Measurements from ENCODE around the gene AATF. TPM values are rescaled to one million over a fixed set of nuclear protein-coding genes. Genes with fewer than 3 reads are reported as not detected.

AATF gene
- total and polyA plus RNA-seq, 11 donors: 15.2 to 51.6 (median 28.9) TPM

GRCh38 chr17:36972186-36972700 is 23.5 kb downstream of the AATF start:
- Histone ChIP-seq H3K4me1 (peaks cover 0 to 7% (median 0%) of the 10 kb centered on the region in 12 donors), H3K36me3 (peaks cover 0 to 33% (median 0%) of the 10 kb centered on the region in 9 donors), H3K9me3 (no peaks in the 10 kb centered on the region), H3K27me3 (no peaks in the 10 kb centered on the region), H3K27ac (no peak overlapping the region), H3K4me3 (no peak overlapping the region)
- intact Hi-C loops (cut with DNase I): no loop called here
- no peak for TF ChIP-seq POLR2A (IDR thresholded peaks at IDR 0.05)
- TF ChIP-seq CTCF (IDR thresholded peaks at IDR 0.05): no peak
- no peak for DNase-seq
- no peak for ATAC-seq

- DNase-seq (no peak), ATAC-seq (no peak)
- no peak for TF ChIP-seq POLR2A (IDR thresholded peaks at IDR 0.05)
- no peak for TF ChIP-seq CTCF (IDR thresholded peaks at IDR 0.05)
- Histone ChIP-seq H3K27ac (no peak overlapping the region), H3K4me1 (peaks cover 0 to 7% (median 0%) of the 10 kb centered on the region in 12 donors), H3K4me3 (no peak overlapping the region), H3K27me3 (no peaks in the 10 kb centered on the region), H3K9me3 (no peaks in the 10 kb centered on the region), H3K36me3 (peaks cover 0 to 27% (median 0%) of the 10 kb centered on the region in 9 donors)
- intact Hi-C loops (cut with DNase I): no loop called here
- WGBS, 4 donors: 95 to 100% (median 99%) methylated on average over 1 of the region's 1 CpG
These were observed 24.2 kb downstream of the AATF start for GRCh38 chr17:36972905-36973304.

GRCh38 chr17:36975922-36976515 is 27.3 kb downstream of the AATF start:
- intact Hi-C loops (cut with DNase I): no loop called here
- WGBS, 4 donors: 93 to 99% (median 94%) methylated on average over 1 of the region's 1 CpG
- no peaks in the 10 kb centered on the region for H3K9me3 ChIP-seq
- no peak overlapping the region for H3K4me3 ChIP-seq
- TF ChIP-seq POLR2A (IDR thresholded peaks at IDR 0.05) (no peak), CTCF (IDR thresholded peaks at IDR 0.05) (no peak)
- ATAC-seq (no peak), DNase-seq (no peak)
- peaks cover 0 to 3% (median 0%) of the 10 kb centered on the region in 9 donors for H3K36me3 ChIP-seq
- no peak overlapping the region for H3K27ac ChIP-seq
- H3K4me1 ChIP-seq: peaks cover 0 to 20% (median 6%) of the 10 kb centered on the region in 12 donors
- no peaks in the 10 kb centered on the region for H3K27me3 ChIP-seq

GRCh38 chr17:36977066-36977465 is 28.3 kb downstream of the AATF start:
- no peaks in the 10 kb centered on the region for H3K9me3 ChIP-seq
- WGBS, 4 donors: 89 to 96% (median 93%) methylated on average over 2 of the region's 2 CpGs
- no peaks in the 10 kb centered on the region for H3K27me3 ChIP-seq
- H3K4me1 ChIP-seq: peaks cover 0 to 20% (median 6%) of the 10 kb centered on the region in 12 donors
- peaks cover 0 to 3% (median 0%) of the 10 kb centered on the region in 9 donors for H3K36me3 ChIP-seq
- intact Hi-C loops (cut with DNase I): no loop called here
- no peak for ATAC-seq
- H3K4me3 ChIP-seq: no peak overlapping the region
- TF ChIP-seq POLR2A (IDR thresholded peaks at IDR 0.05): no peak
- TF ChIP-seq CTCF (IDR thresholded peaks at IDR 0.05): no peak
- DNase-seq: no peak
- H3K27ac ChIP-seq: no peak overlapping the region
